ENCODE measurements around the gene SIGLEC12.

GRCh38 chr19:51493776-51494175 lies 7.8 kb downstream of the SIGLEC12 start:
- no peak for TF ChIP-seq CTCF (IDR thresholded peaks at IDR 0.05)
- no peak for TF ChIP-seq EZH2 (IDR thresholded peaks at IDR 0.05)
- TF ChIP-seq EZH2phosphoT487 (IDR thresholded peaks at IDR 0.05), result no peak
